Breast epithelium (tissue), 3 donors: ENCODE measurements around the gene CCDC83.

Experiments
- CTCF ChIP-seq, 3 donors: fragments of 450-650 bp; IDR thresholded peaks; one replicate each; pipeline ENCODE4 v1.5.1; 2016 to 2017; ENCODE audit warnings: antibody characterized with exemption in 3 of 3, mild to moderate bottlenecking in 3 of 3, moderate library complexity in 3 of 3
- POLR2AphosphoS5 ChIP-seq, 3 donors: sonication (generic); formaldehyde crosslinking; IDR thresholded peaks; one replicate each; pipeline ENCODE4 v1.6.1; 2017; ENCODE audit warnings: antibody characterized with exemption in 3 of 3

GRCh38 chr11:85914425-85914824 is 59.2 kb downstream of the CCDC83 start:
- no peak for TF ChIP-seq POLR2AphosphoS5 (IDR thresholded peaks at IDR 0.05)
- TF ChIP-seq CTCF (IDR thresholded peaks at IDR 0.05) = no peak
